Measurements from ENCODE around the gene PTPN4.

The PTPN4 gene

DNA sequence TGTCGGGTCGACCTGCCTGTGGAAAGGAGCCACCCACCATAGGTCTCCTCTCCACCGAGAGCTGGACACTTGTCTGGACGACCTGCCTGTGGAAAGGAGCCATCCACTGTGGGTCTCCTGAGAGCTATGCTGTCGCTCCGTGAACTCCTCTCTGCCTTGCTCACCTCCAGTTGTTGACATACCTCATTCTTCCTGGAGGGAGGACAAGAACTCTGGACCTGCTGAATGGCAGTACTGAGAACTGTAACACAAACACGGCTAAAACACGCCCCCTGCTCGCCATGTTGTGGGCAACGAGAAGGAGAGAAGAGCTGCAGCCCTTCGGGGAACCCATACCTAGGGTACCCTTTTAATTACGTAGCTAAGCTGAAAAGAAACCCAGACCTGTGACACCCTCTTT, 77.6 kb downstream of the PTPN4 start:
- FAIRE-seq (no peak), DNase-seq (ENCODE audit: extremely low spot score, insufficient read length, low read depth) (no peak)

DNA sequence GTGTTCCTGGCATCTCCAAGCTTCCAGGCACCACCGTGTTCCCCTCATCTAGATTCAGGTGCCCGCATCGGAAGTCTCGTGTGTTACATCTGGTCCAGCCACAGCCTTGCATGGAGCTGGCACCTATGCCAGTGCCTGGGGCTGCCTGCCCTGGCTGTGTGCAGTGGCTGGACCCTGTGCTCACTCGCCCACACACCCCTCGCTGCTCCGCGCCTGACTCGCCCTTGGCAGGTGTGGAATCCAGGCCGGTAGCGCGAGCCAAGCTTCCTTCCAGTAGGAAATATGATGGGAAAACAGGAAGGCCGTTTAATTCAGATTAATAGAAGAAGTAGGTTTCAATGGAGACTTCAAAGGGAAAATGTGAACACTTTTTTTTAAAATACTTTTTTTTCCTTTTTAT, 78.0 kb downstream of the PTPN4 start:
- no peak for DNase-seq (ENCODE audit: extremely low spot score, insufficient read length, low read depth)
- FAIRE-seq = no peak

DNA sequence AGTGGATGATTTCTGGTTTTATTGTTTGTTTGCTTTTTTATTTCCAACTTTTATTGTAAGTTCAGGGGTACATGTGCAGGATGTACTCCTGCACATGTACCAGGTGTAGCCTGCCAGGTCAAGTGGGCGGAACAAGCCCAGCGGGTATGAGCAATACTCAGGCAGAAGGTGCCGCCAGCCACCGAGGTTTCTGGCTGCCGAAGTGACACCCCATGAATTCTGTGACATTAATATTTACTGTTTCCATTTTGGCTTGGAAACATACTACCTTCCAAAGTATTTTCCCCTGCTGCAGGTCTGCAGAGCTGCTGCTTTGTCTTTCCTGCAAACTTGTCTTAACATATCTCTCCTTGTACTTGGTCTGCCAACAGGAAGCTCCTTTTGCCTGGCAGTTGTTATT, 78.5 kb downstream of the PTPN4 start:
- no peak for DNase-seq (ENCODE audit: extremely low spot score, insufficient read length, low read depth)
- FAIRE-seq = no peak

DNA sequence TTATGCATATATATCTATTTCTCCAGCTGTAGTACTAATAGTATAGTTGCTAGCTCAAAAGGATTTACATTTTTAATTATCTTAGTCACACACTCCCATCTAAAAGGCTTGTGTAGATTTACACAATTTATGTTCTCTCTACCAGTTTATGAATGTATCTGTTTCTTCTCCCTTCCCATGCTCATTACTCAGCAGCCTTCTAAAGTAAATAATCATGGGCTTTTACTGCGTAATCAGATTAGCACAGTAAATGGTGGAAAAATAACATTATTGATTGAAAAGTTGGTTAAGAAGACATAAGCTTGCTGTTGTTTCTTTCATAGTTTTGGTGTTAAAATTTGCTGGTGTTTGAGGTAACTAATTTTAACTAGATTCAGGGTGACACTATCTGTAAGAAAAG, 81.8 kb downstream of the PTPN4 start:
- DNase-seq (ENCODE audit: extremely low spot score, insufficient read length, low read depth) (no peak), FAIRE-seq (no peak)

DNA sequence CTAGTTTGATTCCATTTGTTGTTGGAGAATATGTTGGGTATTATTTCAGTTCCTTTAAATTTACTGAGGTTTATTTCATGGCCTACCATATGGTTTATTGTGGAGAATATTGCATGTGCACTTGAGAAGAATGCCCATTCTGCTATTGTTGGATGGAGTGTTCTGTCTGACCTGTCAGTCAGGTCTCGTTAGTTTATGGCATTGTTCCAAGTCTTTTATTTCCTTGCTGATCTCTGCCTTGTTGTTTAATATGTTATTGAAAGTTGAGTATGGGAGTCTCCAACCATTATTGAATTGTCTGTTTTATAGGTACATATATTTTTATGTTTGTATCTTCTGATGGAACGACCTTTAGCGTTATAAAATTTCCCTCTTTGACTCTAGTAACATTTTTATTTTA, 86.3 kb downstream of the PTPN4 start:
- DNase-seq (ENCODE audit: extremely low spot score, insufficient read length, low read depth) (no peak), FAIRE-seq (peak; percentile 12)

DNA sequence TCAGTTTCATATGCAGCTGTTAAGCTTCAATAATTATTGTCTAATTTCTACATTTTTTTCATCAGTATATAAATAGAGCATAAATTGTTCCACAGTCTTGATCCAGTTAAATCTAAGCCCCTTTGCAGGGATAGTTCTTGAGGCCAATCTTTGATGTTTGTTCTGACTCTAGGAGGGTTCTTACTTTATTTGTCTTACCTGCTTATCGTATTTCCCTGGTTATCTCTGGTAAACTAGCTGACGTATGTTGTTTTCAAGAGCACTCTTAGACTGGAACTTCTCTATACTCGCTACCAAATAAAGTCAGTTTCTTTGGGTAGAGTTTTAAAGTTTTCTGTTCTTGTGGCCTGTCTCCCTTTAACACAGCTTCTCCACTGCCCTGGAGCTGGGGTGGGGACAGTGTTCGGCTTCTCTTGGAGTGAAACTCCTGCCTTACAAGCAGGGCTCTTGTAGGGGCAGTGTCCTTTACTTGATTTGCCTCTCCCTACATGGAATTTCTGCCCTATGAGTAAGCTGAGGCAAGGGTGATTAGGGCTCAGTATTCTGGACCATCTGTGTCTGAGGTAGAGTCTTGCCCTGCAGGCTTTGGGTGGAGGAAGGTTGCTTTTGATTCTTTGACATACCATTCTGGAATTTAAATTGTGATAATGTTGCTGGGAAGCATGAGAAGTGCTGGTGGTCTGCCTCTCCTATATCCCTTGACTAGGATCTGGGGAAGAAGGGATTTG, 90.3 kb downstream of the PTPN4 start:
- DNase-seq (ENCODE audit: extremely low spot score, insufficient read length, low read depth) (no peak), FAIRE-seq (no peak)

DNA sequence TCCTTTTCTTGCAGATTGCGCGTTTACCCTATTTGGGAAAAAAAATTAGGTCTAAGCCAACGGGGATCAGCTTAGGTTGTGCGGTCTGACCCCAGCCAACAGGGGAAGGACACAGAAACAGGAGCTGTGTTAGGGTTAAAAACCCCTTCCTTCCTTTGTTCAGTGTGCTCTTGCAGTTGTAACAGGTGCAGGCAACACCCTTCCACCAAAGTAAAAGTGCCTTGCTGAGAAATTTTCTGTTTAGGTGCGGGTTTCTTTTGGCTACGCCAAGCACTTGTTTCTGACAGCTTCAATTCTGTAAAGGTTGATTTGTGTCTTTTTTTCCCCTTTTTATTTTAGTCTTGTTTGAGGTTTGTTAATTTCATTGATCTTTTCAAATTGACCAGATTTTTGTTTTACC, 92.5 kb downstream of the PTPN4 start:
- FAIRE-seq = no peak
- no peak for DNase-seq (ENCODE audit: extremely low spot score, insufficient read length, low read depth)

DNA sequence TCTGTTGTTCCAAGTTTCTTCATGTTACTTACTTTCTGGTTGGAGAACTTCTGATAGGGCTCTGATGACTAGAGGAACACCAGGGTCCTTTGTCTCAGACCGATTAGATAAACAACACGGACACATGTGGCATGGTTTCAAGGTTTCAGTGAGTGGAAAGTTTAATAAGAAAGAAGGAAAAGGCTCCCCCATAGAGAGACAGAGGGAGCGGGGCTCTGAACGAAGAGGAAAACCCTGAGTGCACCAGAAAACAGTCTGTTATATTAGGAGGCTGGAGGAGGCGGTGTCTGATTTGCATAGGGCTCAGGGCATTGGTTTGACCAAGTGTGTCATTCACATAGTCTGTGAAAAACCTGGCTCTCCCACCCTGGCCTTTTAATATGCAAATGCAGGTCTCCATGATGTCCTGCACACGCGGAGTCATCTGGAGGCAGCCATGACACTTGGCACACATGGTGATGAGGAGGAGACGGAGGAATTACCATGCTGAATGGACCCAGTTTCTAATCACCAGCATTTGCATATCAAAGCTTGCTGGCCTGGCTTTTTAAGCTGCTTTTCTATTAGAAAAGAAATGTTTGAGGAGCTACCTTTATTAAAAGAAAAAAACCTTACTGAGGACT, 94.2 kb downstream of the PTPN4 start:
- DNase-seq (ENCODE audit: extremely low spot score, insufficient read length, low read depth) (no peak), FAIRE-seq (no peak)

DNA sequence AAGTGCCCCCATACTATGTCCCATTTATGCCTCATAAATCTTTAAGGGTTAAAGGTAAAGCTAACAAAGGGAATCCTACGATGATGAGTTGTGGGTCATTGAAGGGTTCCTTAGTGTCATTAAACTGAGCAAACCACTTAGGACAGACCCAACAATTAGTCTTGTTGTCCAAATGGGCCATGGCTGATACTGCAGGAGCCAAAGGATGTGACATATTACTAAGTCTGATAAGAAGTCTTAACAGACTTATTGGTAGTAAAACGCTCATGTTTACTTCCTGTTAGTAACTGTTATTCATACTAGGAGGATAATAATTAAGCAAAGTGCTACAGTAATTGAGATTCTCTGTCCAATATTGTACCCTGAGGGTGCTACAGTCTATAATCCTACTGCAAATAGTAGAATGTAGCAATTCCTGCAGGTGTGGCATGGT, 96.8 kb downstream of the PTPN4 start:
- FAIRE-seq (no peak), DNase-seq (ENCODE audit: extremely low spot score, insufficient read length, low read depth) (no peak)

DNA sequence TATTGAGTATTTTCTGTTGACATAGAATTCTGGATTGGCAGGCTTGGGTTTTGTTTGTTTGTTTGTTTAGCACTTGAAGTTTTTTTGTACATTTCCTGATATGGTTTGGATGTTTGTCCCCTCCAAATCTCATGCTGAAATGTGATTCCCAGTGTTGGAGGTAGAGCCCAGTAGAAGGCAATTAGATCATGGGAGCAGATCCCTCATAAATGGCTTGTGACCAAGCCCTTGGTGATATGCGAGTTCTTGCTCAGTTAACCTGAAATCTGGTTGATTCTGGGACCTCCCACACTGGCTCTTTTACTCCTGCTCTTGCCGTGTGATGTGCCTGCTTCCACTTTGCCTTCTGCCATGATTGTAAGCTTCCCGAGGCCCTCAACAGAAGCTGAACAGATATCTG, 98.0 kb downstream of the PTPN4 start:
- no peak for FAIRE-seq
- DNase-seq (ENCODE audit: extremely low spot score, insufficient read length, low read depth) = no peak

DNA sequence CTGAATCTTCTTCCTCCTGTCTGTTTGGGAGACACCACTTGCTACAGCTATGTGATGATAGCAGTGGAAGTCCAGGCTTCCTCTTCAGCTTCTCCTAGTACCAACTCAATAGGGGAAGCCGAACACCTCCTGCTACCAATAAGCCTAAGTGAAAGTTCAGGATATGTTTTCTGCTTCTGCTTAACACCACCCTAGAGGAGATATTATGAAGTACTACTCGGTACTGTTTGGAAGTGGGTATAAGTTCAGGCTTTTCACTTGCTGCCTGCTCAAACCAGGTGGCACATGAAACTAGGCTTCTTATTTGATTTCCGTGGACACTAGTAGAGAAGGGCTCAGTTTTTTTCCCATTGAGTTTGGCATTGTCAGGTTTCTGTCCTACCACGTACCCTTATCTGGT, 99.8 kb downstream of the PTPN4 start:
- no peak for DNase-seq (ENCODE audit: extremely low spot score, insufficient read length, low read depth)
- FAIRE-seq = no peak

DNA sequence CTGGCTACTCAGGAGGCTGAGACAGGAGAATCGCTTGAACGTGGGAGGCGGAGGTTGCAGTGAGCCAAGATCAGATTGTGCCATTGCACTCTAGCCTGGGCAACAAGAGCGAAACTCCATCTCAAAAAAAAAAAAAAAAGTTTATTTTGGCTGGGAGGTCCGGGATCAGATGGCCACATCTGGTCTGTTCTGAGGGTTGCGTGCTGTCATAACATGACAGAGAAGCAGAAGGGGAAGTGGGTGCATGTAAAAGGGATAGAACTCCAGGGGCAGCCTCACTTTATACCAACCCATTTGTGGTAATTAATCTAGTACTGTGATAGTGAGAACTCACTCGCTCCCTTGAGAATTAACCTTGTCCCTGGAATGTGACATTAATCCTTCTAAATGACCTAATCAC, 101.2 kb downstream of the PTPN4 start:
- DNase-seq (ENCODE audit: extremely low spot score, insufficient read length, low read depth) = no peak
- FAIRE-seq = no peak

DNA sequence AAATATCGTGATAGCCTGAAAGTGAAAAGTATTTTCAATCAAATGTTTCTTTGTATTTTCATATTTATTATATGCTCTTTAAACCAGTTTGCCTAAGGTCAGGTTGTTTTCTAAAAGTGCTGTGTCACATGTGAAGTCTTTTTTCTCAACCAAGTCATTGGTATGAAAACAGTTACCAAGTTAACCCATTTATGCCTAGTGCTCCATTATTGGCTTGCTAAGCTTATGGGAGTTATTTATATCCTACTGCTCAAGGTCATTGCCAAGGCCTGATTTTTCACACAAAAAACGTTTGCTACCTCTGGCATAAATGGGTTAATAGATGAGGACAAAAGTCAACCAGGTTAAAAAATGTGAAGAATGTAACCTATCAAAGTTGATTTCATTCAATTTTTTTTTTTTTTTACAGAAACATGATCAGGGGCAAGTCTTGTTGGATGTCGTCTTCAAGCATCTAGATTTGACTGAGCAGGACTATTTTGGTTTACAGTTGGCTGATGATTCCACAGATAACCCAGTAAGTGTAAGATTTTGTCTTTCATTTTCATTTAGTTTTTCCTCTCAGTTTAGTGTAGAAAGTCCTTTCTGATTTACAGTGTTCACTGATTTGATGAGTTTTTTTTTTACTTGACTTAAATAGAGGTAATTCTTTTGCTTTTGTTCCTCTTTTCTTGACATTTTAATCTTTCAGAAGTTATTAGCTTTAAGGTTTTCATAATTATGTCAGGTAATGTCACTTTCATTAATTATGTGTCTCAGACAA, 102.6 kb downstream of the PTPN4 start:
- no peak for DNase-seq (ENCODE audit: extremely low spot score, insufficient read length, low read depth)
- peak; percentile 85 for FAIRE-seq

DNA sequence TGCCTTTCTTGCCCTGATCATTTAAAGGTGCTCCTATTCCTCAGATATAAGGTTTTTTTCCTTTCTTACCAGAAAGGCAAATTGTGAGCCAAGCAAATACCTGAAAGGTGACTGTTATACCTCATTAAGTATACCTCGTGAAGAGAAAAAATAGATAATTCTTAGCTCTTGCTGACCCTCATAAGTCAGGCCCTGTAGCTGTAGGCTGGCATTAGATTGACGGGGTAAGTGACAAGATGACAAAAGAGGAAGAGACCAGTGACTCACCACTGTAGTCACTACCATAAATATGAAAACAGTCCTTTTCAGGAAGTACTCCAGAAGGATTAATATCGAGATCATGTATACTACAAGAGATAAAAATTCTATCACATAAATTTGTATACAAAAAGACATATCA, 104.6 kb downstream of the PTPN4 start:
- DNase-seq (ENCODE audit: extremely low spot score, insufficient read length, low read depth) (no peak), FAIRE-seq (peak; percentile 42)

DNA sequence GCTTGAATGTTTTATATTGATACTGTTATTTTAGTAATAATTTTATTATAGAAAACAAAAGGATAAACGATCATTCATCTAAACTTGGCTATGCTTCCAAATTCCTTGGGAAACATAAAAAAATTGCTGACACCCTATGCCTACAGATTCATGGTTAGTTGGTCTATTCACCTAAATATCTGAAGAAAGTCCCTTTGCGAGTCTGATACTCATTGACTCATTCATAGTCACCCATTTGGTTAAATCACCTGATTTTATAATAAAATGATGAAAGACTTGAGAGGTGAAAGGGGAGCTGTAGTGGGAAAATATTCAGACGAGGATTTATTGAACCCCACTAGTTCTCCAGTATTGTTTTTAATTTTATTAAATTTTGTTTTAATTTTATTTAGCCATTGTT, 112.0 kb downstream of the PTPN4 start:
- DNase-seq (ENCODE audit: extremely low spot score, insufficient read length, low read depth) (no peak), FAIRE-seq (no peak)

DNA sequence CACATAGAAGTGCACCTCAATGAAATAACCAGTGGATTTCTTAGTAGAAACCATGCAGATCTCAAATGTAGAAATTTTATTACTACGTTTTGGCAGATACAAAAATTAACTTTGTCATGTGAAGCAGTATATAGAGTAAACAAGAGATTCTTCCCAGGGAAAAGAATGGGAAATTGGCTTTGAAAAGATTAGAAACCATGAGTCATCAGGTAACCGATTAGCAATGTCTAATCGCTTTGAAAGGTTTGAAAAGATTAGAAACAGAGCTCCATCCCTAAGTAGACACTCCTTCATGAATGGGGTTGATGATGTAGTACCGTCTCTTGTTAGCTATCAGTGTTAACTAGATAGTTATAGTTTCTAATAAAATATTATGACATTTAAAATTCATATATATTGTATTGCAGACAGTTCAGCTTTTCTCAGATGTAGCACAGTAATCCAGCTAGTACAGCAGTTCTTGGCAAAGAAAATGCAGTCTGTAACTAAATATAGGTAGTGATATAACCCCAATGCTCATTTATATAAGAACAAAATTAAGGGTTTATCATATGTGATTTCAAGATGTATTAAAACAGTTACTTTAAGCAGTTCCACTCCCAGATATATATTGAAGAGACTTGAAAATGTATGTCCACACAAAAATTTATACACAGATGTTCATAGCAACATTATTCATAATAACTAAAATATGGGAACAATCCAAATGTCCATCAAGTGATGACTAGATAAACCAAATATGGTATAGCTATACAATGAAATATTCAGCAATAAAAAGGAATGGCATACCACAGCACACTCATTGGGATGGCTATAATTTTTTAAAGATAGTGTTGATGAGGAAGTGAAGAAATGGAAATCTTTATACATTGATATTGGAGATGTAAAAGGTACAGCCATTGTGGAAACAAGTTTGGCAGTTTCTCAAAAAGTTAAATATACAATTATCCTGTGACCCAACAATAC, 113.9 kb downstream of the PTPN4 start:
- FAIRE-seq = no peak
- no peak for DNase-seq (ENCODE audit: extremely low spot score, insufficient read length, low read depth)

DNA sequence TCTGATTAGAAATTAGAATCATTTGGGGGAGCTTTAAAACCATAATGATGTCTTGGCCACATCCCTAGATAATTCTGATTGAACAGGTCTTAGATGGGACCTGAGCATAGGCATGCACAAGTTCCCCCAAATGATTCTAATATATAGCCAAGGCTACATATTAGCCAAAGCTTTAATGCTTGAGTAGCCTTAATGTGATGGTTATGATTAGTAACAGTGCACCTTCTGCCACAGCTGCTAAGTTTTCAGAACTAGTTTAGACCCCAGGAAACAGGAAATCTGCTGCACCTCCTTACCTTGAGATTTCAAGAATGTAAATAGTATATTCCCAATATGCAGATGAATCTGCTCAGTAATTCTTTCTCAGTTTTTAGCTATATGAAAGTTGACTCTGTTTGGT, 119.8 kb downstream of the PTPN4 start:
- FAIRE-seq (peak; percentile 69), DNase-seq (ENCODE audit: extremely low spot score, insufficient read length, low read depth) (no peak)

DNA sequence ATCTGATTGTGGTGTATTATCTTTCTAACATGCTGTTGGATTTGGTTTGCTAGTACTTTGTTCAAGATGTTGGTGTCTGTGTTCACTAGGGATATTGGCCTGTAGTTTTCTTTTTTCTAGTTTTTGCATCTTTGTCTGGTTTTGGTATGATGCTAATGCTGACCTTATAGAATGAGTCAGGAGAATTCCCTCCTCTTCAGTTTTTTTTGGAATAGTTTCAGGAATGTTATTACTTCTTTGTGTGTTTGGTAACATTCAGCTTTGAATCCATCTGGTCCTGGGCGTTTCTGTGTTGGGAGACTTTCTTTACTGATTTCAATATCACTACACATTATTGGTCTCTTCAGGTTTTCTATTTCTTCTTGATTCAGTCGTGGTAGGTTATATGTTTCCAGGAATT, 129.0 kb downstream of the PTPN4 start:
- FAIRE-seq = no peak
- no peak for DNase-seq (ENCODE audit: extremely low spot score, insufficient read length, low read depth)

DNA sequence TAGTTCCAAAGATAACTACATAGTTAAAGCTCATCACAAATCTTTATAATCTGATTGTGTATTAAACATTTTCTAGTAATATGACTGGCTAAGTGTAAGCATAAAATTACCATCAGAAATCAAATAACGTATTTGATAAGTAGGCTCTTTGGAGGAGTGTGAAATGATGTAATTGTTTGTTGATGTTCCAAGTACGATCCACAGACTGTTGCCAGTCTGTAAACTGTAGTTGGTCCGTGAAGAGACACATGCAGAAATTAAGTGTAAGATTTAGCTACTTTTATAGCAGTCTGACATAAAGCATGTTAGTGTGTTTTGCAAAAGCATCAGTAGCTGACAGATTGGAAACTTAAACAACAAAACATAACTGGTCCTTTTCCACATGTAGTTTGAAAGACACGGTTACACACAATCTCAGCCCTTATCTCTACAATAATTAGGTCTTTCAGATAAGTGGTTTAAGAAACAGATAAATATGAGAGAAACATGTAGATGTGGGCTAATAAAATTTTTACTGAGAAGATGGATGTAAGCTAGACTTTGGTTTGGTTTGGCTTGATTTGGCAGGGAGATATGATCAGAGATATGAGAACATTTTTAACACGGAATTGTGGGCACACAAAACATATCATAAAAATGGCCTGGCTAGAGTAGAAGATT, 138.1 kb downstream of the PTPN4 start:
- no peak for FAIRE-seq
- no peak for DNase-seq (ENCODE audit: extremely low spot score, insufficient read length, low read depth)

DNA sequence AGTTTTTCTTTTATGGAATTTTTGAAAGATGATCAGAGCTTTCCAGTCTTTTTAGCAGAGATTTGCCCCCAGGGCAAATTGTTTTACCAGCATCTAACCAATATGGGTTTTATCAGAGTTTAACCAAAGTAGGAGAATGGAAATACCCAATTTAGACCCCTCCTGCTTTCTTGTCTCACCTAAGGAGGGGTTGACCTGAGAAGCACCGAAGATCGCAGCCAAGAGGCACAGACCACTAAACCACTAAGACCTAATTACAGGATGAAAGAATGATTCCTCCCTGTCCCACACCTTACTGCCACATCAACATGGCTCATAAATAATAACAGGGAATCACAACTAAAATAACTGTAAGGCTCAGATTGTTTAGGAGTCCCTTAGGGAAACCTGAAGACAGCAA, 141.3 kb downstream of the PTPN4 start:
- FAIRE-seq = no peak
- no peak for DNase-seq (ENCODE audit: extremely low spot score, insufficient read length, low read depth)

Data from GM18507 (cell line).